Activated CD8-positive, alpha-beta T cell treated with anti-CD3 and anti-CD28 coated beads for 36 hours (primary cell): ENCODE results near the gene SLC38A11. TPM values are rescaled to one million over a fixed set of nuclear protein-coding genes. Genes with fewer than 3 reads are reported as not detected.
"Not testable (repeated sequence)": the region's sequence is repeated elsewhere in the genome, so short reads cannot be mapped to it uniquely, and the experiment has no call there.

Source experiments
- ATAC-seq: fragments of 200-7000 bp; cut with Tn5 transposase; one replicate; pipeline ENCODE4 v1.10.0; 2021; ENCODE audit warnings: mild to moderate bottlenecking, moderate library complexity
- CTCF ChIA-PET: fragments of 350-600 bp; sonication (Branson Sonifier 250); formaldehyde crosslinking; loops from one replicate; lab custom pipeline; 2021; ENCODE audit warnings: antibody characterized with exemption; lab: Charles Lee
- POLR2A ChIA-PET: fragments of 350-600 bp; sonication (Branson Sonifier 250); formaldehyde crosslinking; loops from one replicate; lab custom pipeline; 2021; ENCODE audit warnings: antibody characterized with exemption; lab: Charles Lee
- DNase-seq: peaks from one replicate; pipeline ENCODE4 v3.0.0-alpha.2; 2020
- H3K27ac Mint-ChIP-seq: one replicate; pipeline ENCODE4 v1.8.0; 2021; ENCODE audit warnings: mild to moderate bottlenecking, mixed read lengths
- H3K27me3 Mint-ChIP-seq: one replicate; pipeline ENCODE4 v1.8.0; 2021; ENCODE audit warnings: mixed read lengths
- H3K36me3 Mint-ChIP-seq: one replicate; pipeline ENCODE4 v1.8.0; 2021; ENCODE audit warnings: low read depth, mixed read lengths
- H3K4me1 Mint-ChIP-seq: one replicate; pipeline ENCODE4 v1.8.0; 2021; ENCODE audit warnings: low read depth, mixed read lengths
- H3K4me3 Mint-ChIP-seq: one replicate; pipeline ENCODE4 v1.8.0; 2021; ENCODE audit warnings: mild to moderate bottlenecking, moderate library complexity, mixed read lengths
- H3K9me3 Mint-ChIP-seq: one replicate; pipeline ENCODE4 v1.8.0; 2021; ENCODE audit warnings: mixed read lengths
- CTCF ChIP-seq: fragments of 200-600 bp; IDR thresholded peaks from one replicate; pipeline ENCODE4 v1.8.0; 2022; ENCODE audit warnings: antibody characterized with exemption, mild to moderate bottlenecking
- intact Hi-C: fragments of 100-400 bp; cut with micrococcal nuclease; formaldehyde crosslinking; loops from one replicate; pipeline ENCODE4 v1.10.0; 2022
- total RNA-seq, 2 experiments: library from RNA; stranded (reverse); gene quantifications; one replicate each; pipeline ENCODE4 v1.2.3, GENCODE V29; 2021

The SLC38A11 gene
- total RNA-seq, 2 experiments from 2014 or later, result not detected

GRCh38 chr2:164981217-164981990 lies 26.1 kb upstream of the SLC38A11 start:
- no peaks in the 10 kb centered on the region for H3K9me3 Mint-ChIP-seq
- POLR2A ChIA-PET, result no interaction called here
- peaks cover 3% of the 10 kb centered on the region for H3K4me1 Mint-ChIP-seq

GRCh38 chr2:164980688-164981087 lies 25.4 kb upstream of the SLC38A11 start:
- H3K27me3 Mint-ChIP-seq, H3K36me3 Mint-ChIP-seq: not testable (repeated sequence)
- POLR2A ChIA-PET, result interaction anchor here (0.6 kb wide), 1 partner anchor 97 kb away, joined by 3 read pairs; no protein-coding TSS in a partner anchor

More at GRCh38 chr2:164981217-164981990, 26.1 kb upstream of the SLC38A11 start:
- Mint-ChIP-seq H3K27ac (no peak overlapping the region), H3K4me3 (no peak overlapping the region), H3K36me3 (no peaks in the 10 kb centered on the region), H3K27me3 (no peaks in the 10 kb centered on the region)
- no peak for TF ChIP-seq CTCF
- no peak for ATAC-seq
- intact Hi-C loops, result no loop called here
- DNase-seq, result no peak
- CTCF ChIA-PET, result no interaction called here

GRCh38 chr2:164979113-164979512 lies 23.8 kb upstream of the SLC38A11 start:
- no peaks in the 10 kb centered on the region for H3K36me3 Mint-ChIP-seq
- no peak for TF ChIP-seq CTCF
- no peak overlapping the region for H3K27ac Mint-ChIP-seq
- ATAC-seq, result no peak
- H3K4me3 Mint-ChIP-seq, result no peak overlapping the region
- ChIA-PET POLR2A (no interaction called here), CTCF (interaction anchor here (1.0 kb wide), 1 partner anchor 14 kb away, joined by 3 read pairs; no protein-coding TSS in a partner anchor)
- no peaks in the 10 kb centered on the region for H3K27me3 Mint-ChIP-seq
- intact Hi-C loops, result no loop called here
- DNase-seq, result no peak
- H3K9me3 Mint-ChIP-seq, result no peaks in the 10 kb centered on the region
- peaks cover 5% of the 10 kb centered on the region for H3K4me1 Mint-ChIP-seq

More at GRCh38 chr2:164980688-164981087, 25.4 kb upstream of the SLC38A11 start:
- H3K4me1 Mint-ChIP-seq, intact Hi-C loops, CTCF ChIA-PET, DNase-seq, ATAC-seq, H3K4me3 Mint-ChIP-seq, H3K9me3 Mint-ChIP-seq, H3K27ac Mint-ChIP-seq: not testable (repeated sequence)

GRCh38 chr2:164976875-164977470 lies 21.6 kb upstream of the SLC38A11 start:
- POLR2A ChIA-PET, result interaction anchor here (0.6 kb wide), 1 partner anchor 1057 kb away, joined by 3 read pairs; no protein-coding TSS in a partner anchor
- H3K9me3 Mint-ChIP-seq, H3K27me3 Mint-ChIP-seq: not testable (repeated sequence)

GRCh38 chr2:164976301-164976700 lies 21.0 kb upstream of the SLC38A11 start:
- Mint-ChIP-seq H3K27me3 (no peaks in the 10 kb centered on the region), H3K36me3 (no peaks in the 10 kb centered on the region), H3K27ac (no peak overlapping the region), H3K4me3 (no peak overlapping the region), H3K4me1 (peaks cover 6% of the 10 kb centered on the region), H3K9me3 (no peaks in the 10 kb centered on the region)
- intact Hi-C loops, result no loop called here
- ChIA-PET CTCF (no interaction called here), POLR2A (no interaction called here)
- TF ChIP-seq CTCF, result no peak
- no peak for DNase-seq
- no peak for ATAC-seq

More at GRCh38 chr2:164976875-164977470, 21.6 kb upstream of the SLC38A11 start:
- H3K4me3 Mint-ChIP-seq, ATAC-seq, DNase-seq, H3K4me1 Mint-ChIP-seq, CTCF ChIA-PET, H3K36me3 Mint-ChIP-seq, H3K27ac Mint-ChIP-seq, intact Hi-C loops: not testable (repeated sequence)

- ATAC-seq, result no peak
These were observed 20.6 kb upstream of the SLC38A11 start for GRCh38 chr2:164975891-164976290.

More at GRCh38 chr2:164975891-164976290, 20.6 kb upstream of the SLC38A11 start:
- intact Hi-C loops, result no loop called here
- TF ChIP-seq CTCF, result no peak
- POLR2A ChIA-PET, result interaction anchor here (0.6 kb wide), 1 partner anchor 1020 kb away, joined by 3 read pairs; no protein-coding TSS in a partner anchor
- Mint-ChIP-seq H3K4me3 (no peak overlapping the region), H3K36me3 (no peaks in the 10 kb centered on the region), H3K9me3 (no peaks in the 10 kb centered on the region), H3K27ac (no peak overlapping the region), H3K4me1 (peaks cover 6% of the 10 kb centered on the region), H3K27me3 (no peaks in the 10 kb centered on the region)
- DNase-seq, result no peak
- CTCF ChIA-PET, result no interaction called here
